GM23338 (cell line): Measurements from ENCODE around the gene MARCKS. TPM values are rescaled to one million over a fixed set of nuclear protein-coding genes. Genes with fewer than 3 reads are reported as not detected.

ENCODE experiments used
- ATAC-seq: fragments of 200-7000 bp; cut with Tn5 transposase; 3 replicates; pipeline ENCODE4 v1.9.1; 2020
- DNase-seq: peaks from one replicate; pipeline ENCODE4 v3.0.0-alpha.2; 2015; ENCODE audit warnings: low spot score
- H2AFZ ChIP-seq: fragments of 200-600 bp; sonication (generic); 2 replicates; pipeline ENCODE4 v1.8.0; 2016; ENCODE audit warnings: antibody characterized with exemption, mild to moderate bottlenecking, moderate library complexity
- H3F3A ChIP-seq: fragments of 200-600 bp; sonication (generic); replicated peaks from 2 replicates; pipeline ENCODE4 v1.8.0; 2017; ENCODE audit warnings: antibody characterized with exemption, mixed run types, low read depth
- H3K27ac ChIP-seq: fragments of 200-600 bp; sonication (generic); 2 replicates; pipeline ENCODE4 v1.6.1; 2016; ENCODE audit warnings: low read depth
- H3K27me3 ChIP-seq: fragments of 200-600 bp; sonication (generic); 2 replicates; pipeline ENCODE4 v1.8.0; 2016; ENCODE audit warnings: mild to moderate bottlenecking, mixed run types, moderate library complexity; ENCODE audit not compliant: insufficient read depth
- H3K36me3 ChIP-seq: fragments of 200-600 bp; sonication (generic); 2 replicates; pipeline ENCODE4 v1.8.0; 2016; ENCODE audit warnings: mild to moderate bottlenecking; ENCODE audit not compliant: insufficient read depth
- H3K4me1 ChIP-seq: fragments of 200-600 bp; sonication (generic); 2 replicates; pipeline ENCODE4 v1.8.0; 2016; ENCODE audit warnings: mild to moderate bottlenecking, moderate library complexity; ENCODE audit not compliant: insufficient read depth
- H3K4me2 ChIP-seq: fragments of 200-600 bp; sonication (generic); 2 replicates; pipeline ENCODE4 v1.7.1; 2017; ENCODE audit warnings: mixed run types
- H3K4me3 ChIP-seq: fragments of 200-600 bp; sonication (generic); 2 replicates; pipeline ENCODE4 v1.6.1; 2016; ENCODE audit warnings: mixed run types
- H3K79me2 ChIP-seq: fragments of 200-600 bp; sonication (generic); replicated peaks from 2 replicates; pipeline ENCODE4 v1.8.0; 2017; ENCODE audit warnings: mild to moderate bottlenecking; ENCODE audit not compliant: insufficient read depth
- H3K9me2 ChIP-seq: fragments of 200-600 bp; sonication (generic); 2 replicates; pipeline ENCODE4 v1.8.0; 2017; ENCODE audit not compliant: insufficient read depth
- H4K20me1 ChIP-seq: fragments of 200-600 bp; sonication (generic); replicated peaks from 2 replicates; pipeline ENCODE4 v1.8.0; 2017; ENCODE audit warnings: mild to moderate bottlenecking; ENCODE audit not compliant: insufficient read depth
- H3K27ac Mint-ChIP-seq: 2 replicates; pipeline ENCODE4 v1.8.0; 2020; ENCODE audit warnings: inconsistent platforms, mild to moderate bottlenecking, moderate library complexity, mixed read lengths
- H3K27me3 Mint-ChIP-seq: 3 replicates; pipeline ENCODE4 v1.8.0; 2022; ENCODE audit warnings: low read depth, mild to moderate bottlenecking, moderate library complexity, mixed read lengths, inconsistent platforms; ENCODE audit not compliant: insufficient read depth, poor library complexity
- H3K36me3 Mint-ChIP-seq: 3 replicates; pipeline ENCODE4 v1.8.0; 2021; ENCODE audit warnings: low read depth, mild to moderate bottlenecking, inconsistent platforms, moderate library complexity, mixed read lengths
- H3K4me1 Mint-ChIP-seq: 3 replicates; pipeline ENCODE4 v1.8.0; 2020; ENCODE audit warnings: mild to moderate bottlenecking, inconsistent platforms, mixed read lengths
- H3K4me3 Mint-ChIP-seq: 3 replicates; pipeline ENCODE4 v1.8.0; 2021; ENCODE audit warnings: moderate library complexity, mild to moderate bottlenecking, inconsistent platforms, mixed read lengths
- H3K9me3 Mint-ChIP-seq: 3 replicates; pipeline ENCODE4 v1.8.0; 2020; ENCODE audit warnings: moderate library complexity, mild to moderate bottlenecking, inconsistent platforms, mixed read lengths
- CREB1 ChIP-seq: fragments of 250-450 bp; sonication (Bioruptor Pico); IDR thresholded peaks from 2 replicates; pipeline ENCODE4 v1.5.0; 2020; ENCODE audit warnings: low read depth, mild to moderate bottlenecking, moderate library complexity
- CTCF ChIP-seq, 2 experiments: fragments of 200-600 bp in 1 of 2; sonication (generic) in 1 of 2; conservative IDR thresholded peaks; 2 replicates each; pipeline versions ENCODE4 v1.5.1 to v1.6.1; 2016 to 2017; ENCODE audit warnings: antibody characterized with exemption in 2 of 2, low read depth in 2 of 2, mild to moderate bottlenecking in 2 of 2, moderate library complexity in 1 of 2
- ETS1 ChIP-seq: IDR thresholded peaks from 2 replicates; pipeline ENCODE4 v1.6.1; 2016; ENCODE audit warnings: antibody characterized with exemption
- EZH2 ChIP-seq: fragments of 200-600 bp; sonication (generic); IDR thresholded peaks from one replicate; pipeline ENCODE4 v1.8.0; 2017; ENCODE audit warnings: antibody characterized with exemption, mild to moderate bottlenecking, low read depth; ENCODE audit not compliant: unreplicated experiment
- EZH2phosphoT487 ChIP-seq: fragments of 200-600 bp; sonication (generic); IDR thresholded peaks from one replicate; pipeline ENCODE4 v1.8.1; 2018; ENCODE audit warnings: antibody characterized with exemption; ENCODE audit not compliant: unreplicated experiment
- JUNB ChIP-seq: IDR thresholded peaks from one replicate; pipeline ENCODE4 v1.6.1; 2016; ENCODE audit warnings: antibody characterized with exemption; ENCODE audit not compliant: unreplicated experiment
- NANOG ChIP-seq: IDR thresholded peaks from 2 replicates; pipeline ENCODE4 v1.6.1; 2016; ENCODE audit warnings: antibody characterized with exemption, borderline replicate concordance
- STAT1 ChIP-seq: IDR thresholded peaks from one replicate; pipeline ENCODE4 v1.6.1; 2016; ENCODE audit warnings: antibody characterized with exemption; ENCODE audit not compliant: unreplicated experiment
- ZNF114 ChIP-seq: fragments of 250-450 bp; sonication (Bioruptor Pico); IDR thresholded peaks from 2 replicates; pipeline ENCODE4 v1.5.0; 2020; ENCODE audit warnings: mild to moderate bottlenecking, moderate library complexity
- ZNF331 ChIP-seq: fragments of 250-450 bp; sonication (Bioruptor Pico); IDR thresholded peaks from 2 replicates; pipeline ENCODE4 v1.5.0; 2020; ENCODE audit warnings: low read depth, mild to moderate bottlenecking, moderate library complexity
- polyA plus RNA-seq: library from polyadenylated mRNA; unstranded; fragments of >200 nt; fragmentation: Nextera tagmentation; extraction: Ambion mirVana; gene quantifications from 2 replicates; pipeline ENCODE4 v1.2.1, GENCODE V29; 2016
- total RNA-seq: library from RNA; depleted of rRNA; stranded (reverse); fragments of >200 nt; shearing (Covaris generic); gene quantifications from 2 replicates; pipeline ENCODE4 v1.2.3, GENCODE V29; 2014
- TF ChIP-seq, protein P1 (sequence below): fragments of 250-450 bp; sonication (Bioruptor Pico); IDR thresholded peaks from 2 replicates; pipeline ENCODE4 v1.5.0; 2020; ENCODE audit warnings: mild to moderate bottlenecking, moderate library complexity
- TF ChIP-seq, protein P2 (sequence below): IDR thresholded peaks from one replicate; pipeline ENCODE4 v1.6.1; 2018; ENCODE audit warnings: antibody characterized with exemption; ENCODE audit not compliant: unreplicated experiment

MARCKS gene
- total and polyA plus RNA-seq, 2 experiments from 2014 or later: 71.5 to 85.9 TPM

GRCh38 chr6:113875470-113875869 is 18.3 kb downstream of the MARCKS start:
- no peak overlapping the region for H3K27ac ChIP-seq
- no peak for ATAC-seq
- no peaks in the 10 kb centered on the region for H3K79me2 ChIP-seq
- no peaks in the 10 kb centered on the region for H3K4me1 ChIP-seq
- H3F3A ChIP-seq: no peaks in the 10 kb centered on the region
- no peaks in the 10 kb centered on the region for H3K27me3 ChIP-seq
- Mint-ChIP-seq H3K27me3 (peaks cover 3% of the 10 kb centered on the region), H3K4me1 (no peaks in the 10 kb centered on the region), H3K36me3 (no peaks in the 10 kb centered on the region), H3K9me3 (no peaks in the 10 kb centered on the region), H3K4me3 (no peak overlapping the region), H3K27ac (no peak overlapping the region)
- TF ChIP-seq, protein P1, sequence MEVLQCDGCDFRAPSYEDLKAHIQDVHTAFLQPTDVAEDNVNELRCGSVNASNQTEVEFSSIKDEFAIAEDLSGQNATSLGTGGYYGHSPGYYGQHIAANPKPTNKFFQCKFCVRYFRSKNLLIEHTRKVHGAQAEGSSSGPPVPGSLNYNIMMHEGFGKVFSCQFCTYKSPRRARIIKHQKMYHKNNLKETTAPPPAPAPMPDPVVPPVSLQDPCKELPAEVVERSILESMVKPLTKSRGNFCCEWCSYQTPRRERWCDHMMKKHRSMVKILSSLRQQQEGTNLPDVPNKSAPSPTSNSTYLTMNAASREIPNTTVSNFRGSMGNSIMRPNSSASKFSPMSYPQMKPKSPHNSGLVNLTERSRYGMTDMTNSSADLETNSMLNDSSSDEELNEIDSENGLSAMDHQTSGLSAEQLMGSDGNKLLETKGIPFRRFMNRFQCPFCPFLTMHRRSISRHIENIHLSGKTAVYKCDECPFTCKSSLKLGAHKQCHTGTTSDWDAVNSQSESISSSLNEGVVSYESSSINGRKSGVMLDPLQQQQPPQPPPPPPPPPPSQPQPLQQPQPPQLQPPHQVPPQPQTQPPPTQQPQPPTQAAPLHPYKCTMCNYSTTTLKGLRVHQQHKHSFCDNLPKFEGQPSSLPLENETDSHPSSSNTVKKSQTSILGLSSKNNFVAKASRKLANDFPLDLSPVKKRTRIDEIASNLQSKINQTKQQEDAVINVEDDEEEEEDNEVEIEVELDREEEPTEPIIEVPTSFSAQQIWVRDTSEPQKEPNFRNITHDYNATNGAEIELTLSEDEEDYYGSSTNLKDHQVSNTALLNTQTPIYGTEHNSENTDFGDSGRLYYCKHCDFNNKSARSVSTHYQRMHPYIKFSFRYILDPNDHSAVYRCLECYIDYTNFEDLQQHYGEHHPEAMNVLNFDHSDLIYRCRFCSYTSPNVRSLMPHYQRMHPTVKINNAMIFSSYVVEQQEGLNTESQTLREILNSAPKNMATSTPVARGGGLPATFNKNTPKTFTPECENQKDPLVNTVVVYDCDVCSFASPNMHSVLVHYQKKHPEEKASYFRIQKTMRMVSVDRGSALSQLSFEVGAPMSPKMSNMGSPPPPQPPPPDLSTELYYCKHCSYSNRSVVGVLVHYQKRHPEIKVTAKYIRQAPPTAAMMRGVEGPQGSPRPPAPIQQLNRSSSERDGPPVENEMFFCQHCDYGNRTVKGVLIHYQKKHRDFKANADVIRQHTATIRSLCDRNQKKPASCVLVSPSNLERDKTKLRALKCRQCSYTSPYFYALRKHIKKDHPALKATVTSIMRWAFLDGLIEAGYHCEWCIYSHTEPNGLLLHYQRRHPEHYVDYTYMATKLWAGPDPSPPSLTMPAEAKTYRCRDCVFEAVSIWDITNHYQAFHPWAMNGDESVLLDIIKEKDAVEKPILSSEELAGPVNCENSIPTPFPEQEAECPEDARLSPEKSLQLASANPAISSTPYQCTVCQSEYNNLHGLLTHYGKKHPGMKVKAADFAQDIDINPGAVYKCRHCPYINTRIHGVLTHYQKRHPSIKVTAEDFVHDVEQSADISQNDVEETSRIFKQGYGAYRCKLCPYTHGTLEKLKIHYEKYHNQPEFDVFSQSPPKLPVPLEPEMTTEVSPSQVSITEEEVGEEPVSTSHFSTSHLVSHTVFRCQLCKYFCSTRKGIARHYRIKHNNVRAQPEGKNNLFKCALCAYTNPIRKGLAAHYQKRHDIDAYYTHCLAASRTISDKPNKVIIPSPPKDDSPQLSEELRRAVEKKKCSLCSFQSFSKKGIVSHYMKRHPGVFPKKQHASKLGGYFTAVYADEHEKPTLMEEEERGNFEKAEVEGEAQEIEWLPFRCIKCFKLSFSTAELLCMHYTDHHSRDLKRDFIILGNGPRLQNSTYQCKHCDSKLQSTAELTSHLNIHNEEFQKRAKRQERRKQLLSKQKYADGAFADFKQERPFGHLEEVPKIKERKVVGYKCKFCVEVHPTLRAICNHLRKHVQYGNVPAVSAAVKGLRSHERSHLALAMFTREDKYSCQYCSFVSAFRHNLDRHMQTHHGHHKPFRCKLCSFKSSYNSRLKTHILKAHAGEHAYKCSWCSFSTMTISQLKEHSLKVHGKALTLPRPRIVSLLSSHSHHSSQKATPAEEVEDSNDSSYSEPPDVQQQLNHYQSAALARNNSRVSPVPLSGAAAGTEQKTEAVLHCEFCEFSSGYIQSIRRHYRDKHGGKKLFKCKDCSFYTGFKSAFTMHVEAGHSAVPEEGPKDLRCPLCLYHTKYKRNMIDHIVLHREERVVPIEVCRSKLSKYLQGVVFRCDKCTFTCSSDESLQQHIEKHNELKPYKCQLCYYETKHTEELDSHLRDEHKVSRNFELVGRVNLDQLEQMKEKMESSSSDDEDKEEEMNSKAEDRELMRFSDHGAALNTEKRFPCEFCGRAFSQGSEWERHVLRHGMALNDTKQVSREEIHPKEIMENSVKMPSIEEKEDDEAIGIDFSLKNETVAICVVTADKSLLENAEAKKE (CRISPR knock-in tag): no peak
- TF ChIP-seq STAT1: no peak
- TF ChIP-seq ZNF331 (CRISPR knock-in tag): no peak
- TF ChIP-seq, protein P2, sequence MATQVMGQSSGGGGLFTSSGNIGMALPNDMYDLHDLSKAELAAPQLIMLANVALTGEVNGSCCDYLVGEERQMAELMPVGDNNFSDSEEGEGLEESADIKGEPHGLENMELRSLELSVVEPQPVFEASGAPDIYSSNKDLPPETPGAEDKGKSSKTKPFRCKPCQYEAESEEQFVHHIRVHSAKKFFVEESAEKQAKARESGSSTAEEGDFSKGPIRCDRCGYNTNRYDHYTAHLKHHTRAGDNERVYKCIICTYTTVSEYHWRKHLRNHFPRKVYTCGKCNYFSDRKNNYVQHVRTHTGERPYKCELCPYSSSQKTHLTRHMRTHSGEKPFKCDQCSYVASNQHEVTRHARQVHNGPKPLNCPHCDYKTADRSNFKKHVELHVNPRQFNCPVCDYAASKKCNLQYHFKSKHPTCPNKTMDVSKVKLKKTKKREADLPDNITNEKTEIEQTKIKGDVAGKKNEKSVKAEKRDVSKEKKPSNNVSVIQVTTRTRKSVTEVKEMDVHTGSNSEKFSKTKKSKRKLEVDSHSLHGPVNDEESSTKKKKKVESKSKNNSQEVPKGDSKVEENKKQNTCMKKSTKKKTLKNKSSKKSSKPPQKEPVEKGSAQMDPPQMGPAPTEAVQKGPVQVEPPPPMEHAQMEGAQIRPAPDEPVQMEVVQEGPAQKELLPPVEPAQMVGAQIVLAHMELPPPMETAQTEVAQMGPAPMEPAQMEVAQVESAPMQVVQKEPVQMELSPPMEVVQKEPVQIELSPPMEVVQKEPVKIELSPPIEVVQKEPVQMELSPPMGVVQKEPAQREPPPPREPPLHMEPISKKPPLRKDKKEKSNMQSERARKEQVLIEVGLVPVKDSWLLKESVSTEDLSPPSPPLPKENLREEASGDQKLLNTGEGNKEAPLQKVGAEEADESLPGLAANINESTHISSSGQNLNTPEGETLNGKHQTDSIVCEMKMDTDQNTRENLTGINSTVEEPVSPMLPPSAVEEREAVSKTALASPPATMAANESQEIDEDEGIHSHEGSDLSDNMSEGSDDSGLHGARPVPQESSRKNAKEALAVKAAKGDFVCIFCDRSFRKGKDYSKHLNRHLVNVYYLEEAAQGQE: no peak
- TF ChIP-seq CREB1: no peak
- TF ChIP-seq EZH2phosphoT487: no peak
- no peak for TF ChIP-seq NANOG
- TF ChIP-seq ETS1: no peak
- TF ChIP-seq EZH2: no peak
- TF ChIP-seq ZNF114 (CRISPR knock-in tag): no peak
- TF ChIP-seq JUNB: no peak
- TF ChIP-seq CTCF (conservative IDR thresholded peaks at IDR 0.05; ENCODE audit: low read depth in 2 of 2): no peak
- H2AFZ ChIP-seq: no peak overlapping the region
- H3K4me3 ChIP-seq: no peak overlapping the region
- no peak overlapping the region for H3K4me2 ChIP-seq
- no peaks in the 10 kb centered on the region for H3K9me2 ChIP-seq
- no peak for DNase-seq
- no peaks in the 10 kb centered on the region for H3K36me3 ChIP-seq
- H4K20me1 ChIP-seq: no peaks in the 10 kb centered on the region
